GM19372 (cell line): ENCODE results near the gene TMPRSS2.
"Not testable (repeated sequence)": the region's sequence is repeated elsewhere in the genome, so short reads cannot be mapped to it uniquely, and the experiment has no call there.

ENCODE experiments used
- ATAC-seq: cut with Tn5 transposase; IDR thresholded peaks from one replicate; pipeline ENCODE4 v1.9.1; 2021; ENCODE audit warnings: mild to moderate bottlenecking, low read depth, moderate library complexity; ENCODE audit not compliant: unreplicated experiment

Gene TMPRSS2

GRCh38 chr21:41429925-41430491, 78.0 kb downstream of the TMPRSS2 start:
- no peak for ATAC-seq

GRCh38 chr21:41429305-41429704, 78.7 kb downstream of the TMPRSS2 start:
- ATAC-seq: no peak

DNA sequence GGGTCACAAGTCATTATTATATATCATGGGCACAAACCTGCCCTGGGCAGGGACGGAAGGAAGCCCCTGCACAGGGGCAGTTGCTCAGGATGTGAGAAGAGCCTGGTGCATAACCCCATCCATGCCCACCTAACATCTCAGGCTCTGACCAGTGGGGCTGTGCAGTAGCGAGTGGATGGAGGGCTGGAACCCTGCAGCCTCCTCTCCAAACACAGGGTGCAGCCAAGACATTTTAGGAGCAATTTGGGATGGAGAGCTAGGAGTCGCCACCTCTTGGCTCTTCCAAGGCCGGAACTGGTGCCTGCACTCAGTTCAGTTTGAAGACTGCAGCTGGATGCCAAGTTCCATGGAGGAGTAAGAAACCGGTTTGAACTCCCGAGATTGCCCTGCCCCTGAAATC, 79.1 kb downstream of the TMPRSS2 start:
- no peak for ATAC-seq

GRCh38 chr21:41428311-41428710, 79.6 kb downstream of the TMPRSS2 start:
- ATAC-seq: no peak

- no peak for ATAC-seq
Observed at GRCh38 chr21:41427556-41427955, 80.4 kb downstream of the TMPRSS2 start.

DNA sequence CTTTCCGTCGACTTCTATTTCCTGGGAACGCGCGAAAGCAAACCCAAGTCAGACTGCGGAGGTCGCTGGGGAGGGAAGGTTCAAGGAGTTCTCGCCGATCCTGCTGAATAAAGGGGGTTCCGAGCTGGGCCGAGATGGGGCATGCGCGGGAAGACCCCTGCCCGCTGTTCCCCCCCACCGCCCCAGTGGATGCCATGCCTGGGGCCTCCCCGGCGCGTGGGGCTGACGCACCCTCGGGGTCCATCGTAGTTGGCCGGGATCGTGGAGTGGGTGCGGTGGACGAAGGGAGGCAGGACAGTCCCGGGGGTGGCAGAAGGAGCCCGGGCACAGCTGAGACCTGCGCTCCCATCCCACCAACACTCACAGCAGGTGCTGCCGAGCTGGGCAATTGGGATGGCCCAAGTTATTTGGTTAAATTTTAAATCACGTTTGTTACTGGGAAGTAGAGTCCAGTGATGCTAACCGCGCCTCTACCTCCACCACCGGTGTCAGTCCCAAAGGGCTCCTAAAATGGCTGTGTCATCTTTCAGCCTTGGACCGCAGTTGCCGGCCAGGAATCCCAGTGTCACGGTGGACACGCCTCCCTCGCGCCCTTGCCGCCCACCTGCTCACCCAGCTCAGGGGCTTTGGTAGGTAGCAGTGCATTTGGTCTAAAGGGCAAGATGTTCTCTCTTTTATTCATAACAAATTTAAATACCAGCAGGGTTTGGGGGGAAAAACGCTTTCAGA, 81.1 kb downstream of the TMPRSS2 start:
- no peak for ATAC-seq

- ATAC-seq: peak; percentile 73
Observed at GRCh38 chr21:41425954-41426675, 81.8 kb downstream of the TMPRSS2 start, which contains the start of gene MX1. Gene MX1, plus strand, starts transcription at chr21:41426239. Its CDS starts 5,832 bp downstream, at chr21:41432071.

- no peak for ATAC-seq
Observed at GRCh38 chr21:41425588-41425953, 82.4 kb downstream of the TMPRSS2 start.

DNA sequence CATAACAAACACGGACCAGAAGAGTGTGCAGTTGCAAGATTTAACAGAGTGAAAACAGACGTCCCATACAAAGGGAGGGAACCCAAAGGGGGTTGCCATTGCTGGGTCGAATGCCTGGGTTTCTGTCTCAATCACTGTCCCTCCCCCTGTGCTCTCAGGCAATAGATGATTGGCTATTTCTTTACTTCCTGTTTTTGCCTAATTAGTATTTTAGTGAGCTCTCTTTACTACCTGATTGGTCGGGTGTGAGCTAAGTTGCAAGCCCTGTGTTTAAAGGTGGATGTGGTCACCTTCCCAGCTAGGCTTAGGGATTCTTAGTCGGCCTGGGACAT, 84.7 kb downstream of the TMPRSS2 start:
- ATAC-seq: not testable (repeated sequence)

- ATAC-seq: no peak
Observed at GRCh38 chr21:41422546-41423304, 85.2 kb downstream of the TMPRSS2 start.

DNA sequence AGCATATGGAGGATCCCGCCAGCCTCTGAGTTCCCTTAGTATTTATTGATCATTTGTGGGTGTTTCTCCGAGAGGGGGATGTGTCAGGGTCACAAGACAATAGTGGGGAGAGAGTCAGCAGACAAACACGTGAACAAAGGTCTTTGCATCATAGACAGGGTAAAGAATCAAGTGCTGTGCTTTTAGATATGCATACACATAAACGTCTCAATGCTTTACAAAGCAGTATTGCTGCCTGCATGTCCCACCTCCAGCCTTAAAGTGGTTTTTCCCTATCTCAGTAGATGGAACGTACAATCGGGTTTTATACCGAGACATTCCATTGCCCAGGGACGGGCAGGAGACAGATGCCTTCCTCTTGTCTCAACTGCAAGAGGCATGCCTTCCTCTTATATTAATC, 87.0 kb downstream of the TMPRSS2 start:
- ATAC-seq: not testable (repeated sequence)

GRCh38 chr21:41419921-41420862, 87.8 kb downstream of the TMPRSS2 start:
- peak; percentile 74 for ATAC-seq

DNA sequence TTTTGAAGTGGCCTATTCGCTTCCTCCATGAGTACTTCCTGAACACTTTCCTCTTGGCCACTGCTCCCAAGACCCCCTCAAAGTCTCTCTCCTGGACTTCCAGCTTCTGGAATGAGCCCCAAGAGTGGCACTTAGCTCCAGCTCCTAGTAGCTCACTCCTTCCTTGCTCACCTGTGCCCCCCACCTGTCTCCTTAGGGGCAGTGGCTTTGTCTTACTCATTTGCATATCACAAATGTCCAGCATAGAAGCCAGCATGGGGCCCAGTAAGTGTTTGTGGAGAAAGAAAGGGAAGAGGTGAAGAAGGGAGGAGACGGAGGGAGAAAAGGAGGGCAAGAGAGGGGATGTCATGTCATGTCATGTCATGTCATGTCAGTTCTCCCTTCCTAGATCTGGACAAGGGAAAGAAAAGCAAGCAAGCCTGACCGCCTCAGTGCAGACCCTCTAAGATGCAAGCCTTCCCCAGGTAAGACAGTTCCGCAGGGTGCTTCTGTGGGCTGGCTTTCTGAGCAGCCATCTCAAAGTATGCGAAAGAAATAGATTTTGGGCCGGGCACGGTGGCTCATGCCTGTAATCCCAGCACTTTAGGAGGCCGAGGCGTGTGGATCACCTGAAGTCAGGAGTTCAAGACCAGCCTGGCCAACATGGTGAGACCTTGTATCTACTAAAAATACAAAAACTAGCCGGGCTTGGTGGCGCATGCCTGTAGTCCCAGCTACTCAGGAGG, 88.8 kb downstream of the TMPRSS2 start:
- no peak for ATAC-seq

- ATAC-seq: no peak
Observed at GRCh38 chr21:41418393-41418792, 89.6 kb downstream of the TMPRSS2 start.

- ATAC-seq: not testable (repeated sequence)
Observed at GRCh38 chr21:41417505-41417904, 90.5 kb downstream of the TMPRSS2 start.
